Vagina (tissue), 2 donors: Measurements from ENCODE around the gene FGF14. TPM values are rescaled to one million over a fixed set of nuclear protein-coding genes. Genes with fewer than 3 reads are reported as not detected.

Experiments
- DNase-seq, 2 donors: peaks; one replicate each; pipeline ENCODE4 v3.0.0-alpha.2; 2017; ENCODE audit errors: extremely low spot score in 2 of 2
- H3K27ac ChIP-seq: fragments of 200-600 bp; sonication (generic); one replicate; pipeline ENCODE4 v1.5.1; 2019
- H3K27me3 ChIP-seq: fragments of 200-600 bp; sonication (generic); one replicate; pipeline ENCODE4 v1.5.1; 2019
- H3K36me3 ChIP-seq, 2 donors: fragments of 200-600 bp; sonication (generic); one replicate each; pipeline ENCODE4 v1.5.1; 2017 to 2019
- H3K4me1 ChIP-seq: fragments of 200-600 bp; sonication (generic); one replicate; pipeline ENCODE4 v1.5.1; 2019
- H3K4me3 ChIP-seq, 2 donors: fragments of 200-600 bp; sonication (generic); 1 replicate in 1 of 2; 2 replicates in 1 of 2; pipeline ENCODE4 v1.5.1; 2016 to 2019
- H3K9me3 ChIP-seq: fragments of 200-600 bp; sonication (generic); one replicate; pipeline ENCODE4 v1.5.1; 2019
- POLR2A ChIP-seq, 2 donors: fragments of 450-650 bp; IDR thresholded peaks; one replicate each; pipeline ENCODE4 v1.6.1; 2017; ENCODE audit warnings: antibody characterized with exemption in 2 of 2, mild to moderate bottlenecking in 2 of 2, moderate library complexity in 2 of 2
- POLR2AphosphoS5 ChIP-seq, 2 donors: sonication (generic); formaldehyde crosslinking; IDR thresholded peaks; one replicate each; pipeline ENCODE4 v1.9.0; 2017; ENCODE audit warnings: antibody characterized with exemption in 2 of 2, mild to moderate bottlenecking in 2 of 2, low read depth in 1 of 2; ENCODE audit not compliant: insufficient read depth in 1 of 2
- intact Hi-C: fragments of 100-400 bp; cut with DNase I; formaldehyde crosslinking; loops from one replicate; pipeline ENCODE4 v1.15.1; 2023
- total RNA-seq: library from RNA; depleted of rRNA; stranded (reverse); fragments of >200 nt; gene quantifications from one replicate; pipeline ENCODE4 v1.2.3, GENCODE V29; 2016
- TF ChIP-seq, protein P1 (sequence below), 3 experiments: fragments of 450-650 bp in 2 of 3; fragments of 200-600 bp in 1 of 3; sonication (generic) in 1 of 3; IDR thresholded peaks; one replicate each; pipeline ENCODE4 v1.5.1; 2017 to 2019; ENCODE audit warnings: antibody characterized with exemption in 3 of 3, mild to moderate bottlenecking in 2 of 3, moderate library complexity in 2 of 3

The FGF14 gene
- total RNA-seq, 1 donor from 2014 or later, result 3.4 TPM

DNA sequence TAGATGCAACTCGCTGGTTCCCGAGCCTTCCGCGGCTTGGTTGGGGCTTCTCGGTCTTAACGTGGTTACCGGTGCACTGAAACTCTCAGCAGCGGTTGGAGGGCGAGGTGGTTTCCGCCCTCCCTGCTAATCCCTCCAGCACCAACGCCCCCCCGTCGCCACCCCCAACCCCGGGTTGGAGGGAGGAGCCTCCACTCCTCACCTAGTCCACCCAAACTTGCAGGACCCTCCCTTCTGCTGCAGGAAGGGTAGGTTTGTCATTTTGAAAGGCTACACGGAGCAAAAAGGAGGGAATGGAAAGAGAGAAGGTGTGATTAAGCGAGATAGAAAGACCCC is 484.4 kb downstream of the FGF14 start:
- intact Hi-C loops, result no loop called here
- Histone ChIP-seq H3K9me3 (no peaks in the 10 kb centered on the region), H3K4me1 (peaks cover 19% of the 10 kb centered on the region), H3K36me3 (no peaks in the 10 kb centered on the region), H3K4me3 (no peak overlapping the region), H3K27me3 (peaks cover 10% of the 10 kb centered on the region), H3K27ac (no peak overlapping the region)
- no peak for TF ChIP-seq POLR2AphosphoS5 (IDR thresholded peaks at IDR 0.05; ENCODE audit: insufficient read depth in 1 of 2, low read depth in 1 of 2)
- no peak for TF ChIP-seq POLR2A (IDR thresholded peaks at IDR 0.05)
- TF ChIP-seq, protein P1, sequence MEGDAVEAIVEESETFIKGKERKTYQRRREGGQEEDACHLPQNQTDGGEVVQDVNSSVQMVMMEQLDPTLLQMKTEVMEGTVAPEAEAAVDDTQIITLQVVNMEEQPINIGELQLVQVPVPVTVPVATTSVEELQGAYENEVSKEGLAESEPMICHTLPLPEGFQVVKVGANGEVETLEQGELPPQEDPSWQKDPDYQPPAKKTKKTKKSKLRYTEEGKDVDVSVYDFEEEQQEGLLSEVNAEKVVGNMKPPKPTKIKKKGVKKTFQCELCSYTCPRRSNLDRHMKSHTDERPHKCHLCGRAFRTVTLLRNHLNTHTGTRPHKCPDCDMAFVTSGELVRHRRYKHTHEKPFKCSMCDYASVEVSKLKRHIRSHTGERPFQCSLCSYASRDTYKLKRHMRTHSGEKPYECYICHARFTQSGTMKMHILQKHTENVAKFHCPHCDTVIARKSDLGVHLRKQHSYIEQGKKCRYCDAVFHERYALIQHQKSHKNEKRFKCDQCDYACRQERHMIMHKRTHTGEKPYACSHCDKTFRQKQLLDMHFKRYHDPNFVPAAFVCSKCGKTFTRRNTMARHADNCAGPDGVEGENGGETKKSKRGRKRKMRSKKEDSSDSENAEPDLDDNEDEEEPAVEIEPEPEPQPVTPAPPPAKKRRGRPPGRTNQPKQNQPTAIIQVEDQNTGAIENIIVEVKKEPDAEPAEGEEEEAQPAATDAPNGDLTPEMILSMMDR (IDR thresholded peaks at IDR 0.05), result no peak
- no peak for DNase-seq

DNA sequence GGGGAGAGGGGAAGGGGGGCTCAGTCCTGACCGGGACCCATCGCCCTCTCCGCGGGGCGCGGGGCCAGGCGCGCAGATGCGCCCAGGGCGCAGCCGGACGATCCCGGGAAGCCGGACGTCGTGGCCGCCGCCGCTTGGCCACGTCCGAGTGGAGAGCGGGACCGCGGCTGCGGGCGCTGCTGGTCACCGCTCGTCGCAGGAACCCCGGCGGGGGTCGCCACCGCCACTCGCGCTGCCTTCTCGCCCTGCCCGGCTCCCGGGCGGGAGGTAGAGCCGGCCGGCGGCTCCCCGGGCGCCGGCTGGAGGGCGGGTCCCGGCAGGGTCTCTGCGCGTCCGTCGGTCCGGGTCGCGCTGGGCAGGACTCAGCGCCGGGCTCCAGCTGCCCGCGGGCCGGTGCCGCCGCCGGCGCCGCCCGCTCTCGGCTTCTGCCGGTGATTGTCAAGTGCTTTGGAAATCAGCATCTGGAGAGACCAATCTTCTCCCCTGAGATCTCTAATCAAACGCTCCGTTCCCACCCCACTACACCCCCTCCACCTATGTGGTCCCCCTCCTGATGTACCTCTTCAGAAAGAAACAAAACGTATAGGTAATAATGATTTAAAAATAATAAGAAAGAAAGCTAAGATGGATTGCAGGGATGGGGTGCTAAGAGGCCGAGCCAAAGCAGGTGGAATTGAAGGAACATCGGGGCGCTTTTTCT is 484.9 kb downstream of the FGF14 start:
- peak overlapping the region; percentile 17 to 41 for H3K4me3 ChIP-seq
- no peak for TF ChIP-seq POLR2A (IDR thresholded peaks at IDR 0.05)
- H3K4me1 ChIP-seq, result peaks cover 19% of the 10 kb centered on the region
- H3K9me3 ChIP-seq, result no peaks in the 10 kb centered on the region
- H3K36me3 ChIP-seq, result no peaks in the 10 kb centered on the region
- intact Hi-C loops, result no loop called here
- peaks cover 10% of the 10 kb centered on the region for H3K27me3 ChIP-seq
- no peak for DNase-seq
- no peak overlapping the region for H3K27ac ChIP-seq

DNA sequence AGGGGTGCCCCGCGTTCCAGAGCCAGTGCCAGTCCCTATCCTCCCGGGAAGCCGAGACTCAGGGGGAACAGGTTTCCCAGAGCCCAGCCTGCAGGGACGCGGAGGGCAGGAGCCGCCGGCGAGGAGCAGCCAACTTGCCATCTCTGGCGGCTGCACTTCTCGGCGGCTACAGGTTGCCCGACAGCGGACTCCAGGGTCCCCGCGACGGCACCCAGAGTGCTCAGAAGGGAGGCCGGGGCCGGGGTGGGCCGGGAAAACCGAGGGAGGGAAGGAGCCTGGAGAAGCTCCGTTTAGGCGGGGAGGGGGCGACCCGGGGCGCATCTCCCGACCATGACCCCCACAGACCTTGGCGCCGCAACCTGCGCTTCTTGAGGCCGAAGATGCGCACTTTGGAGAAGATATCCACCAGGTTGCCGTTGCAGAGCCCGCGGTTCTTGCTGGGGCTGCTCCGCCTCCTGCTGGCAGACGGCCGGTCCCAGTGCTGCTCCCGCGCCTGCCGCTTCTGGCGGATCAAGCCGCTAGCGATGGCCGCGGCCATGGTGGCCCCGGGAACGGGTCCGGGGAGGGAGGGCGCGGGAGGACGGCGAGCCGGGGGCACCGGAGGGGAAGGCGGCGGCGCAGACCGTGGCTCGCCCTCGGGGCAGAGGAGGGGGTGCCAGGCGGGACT is 485.6 kb downstream of the FGF14 start:
- Histone ChIP-seq H3K27me3 (peaks cover 10% of the 10 kb centered on the region), H3K4me3 (peak overlapping the region; percentile 17 to 41), H3K4me1 (peaks cover 19% of the 10 kb centered on the region), H3K9me3 (no peaks in the 10 kb centered on the region), H3K36me3 (no peaks in the 10 kb centered on the region), H3K27ac (no peak overlapping the region)
- intact Hi-C loops, result no loop called here
- TF ChIP-seq, protein P1 (IDR thresholded peaks at IDR 0.05), result no peak
- TF ChIP-seq POLR2A (IDR thresholded peaks at IDR 0.05), result no peak
- no peak for TF ChIP-seq POLR2AphosphoS5 (IDR thresholded peaks at IDR 0.05; ENCODE audit: insufficient read depth in 1 of 2, low read depth in 1 of 2)
- no peak for DNase-seq

DNA sequence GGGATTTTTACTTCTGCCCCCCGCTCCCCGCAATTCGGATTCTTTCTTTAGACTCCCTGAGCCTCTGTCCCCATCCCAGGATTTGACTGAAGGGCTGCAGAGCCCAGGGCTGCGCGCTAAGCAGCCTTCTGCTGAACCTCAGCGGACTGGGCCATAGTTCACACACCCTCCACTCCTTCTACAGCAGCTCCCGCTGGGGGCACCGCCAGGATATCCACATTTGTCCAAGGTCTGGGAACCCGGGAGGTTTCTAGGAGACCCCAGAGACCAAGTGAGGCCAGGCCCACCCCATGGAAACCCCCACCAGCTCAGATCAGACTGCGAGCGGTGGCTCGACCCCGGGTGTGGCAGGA is 486.1 kb downstream of the FGF14 start:
- no peaks in the 10 kb centered on the region for H3K9me3 ChIP-seq
- no peak overlapping the region for H3K27ac ChIP-seq
- peaks cover 10% of the 10 kb centered on the region for H3K27me3 ChIP-seq
- no peaks in the 10 kb centered on the region for H3K36me3 ChIP-seq
- H3K4me3 ChIP-seq, result no peak overlapping the region
- peaks cover 19% of the 10 kb centered on the region for H3K4me1 ChIP-seq
- intact Hi-C loops, result no loop called here
- no peak for DNase-seq
- TF ChIP-seq, protein P1 (IDR thresholded peaks at IDR 0.05), result no peak
- TF ChIP-seq POLR2AphosphoS5 (IDR thresholded peaks at IDR 0.05; ENCODE audit: insufficient read depth in 1 of 2, low read depth in 1 of 2), result no peak
- TF ChIP-seq POLR2A (IDR thresholded peaks at IDR 0.05), result no peak

DNA sequence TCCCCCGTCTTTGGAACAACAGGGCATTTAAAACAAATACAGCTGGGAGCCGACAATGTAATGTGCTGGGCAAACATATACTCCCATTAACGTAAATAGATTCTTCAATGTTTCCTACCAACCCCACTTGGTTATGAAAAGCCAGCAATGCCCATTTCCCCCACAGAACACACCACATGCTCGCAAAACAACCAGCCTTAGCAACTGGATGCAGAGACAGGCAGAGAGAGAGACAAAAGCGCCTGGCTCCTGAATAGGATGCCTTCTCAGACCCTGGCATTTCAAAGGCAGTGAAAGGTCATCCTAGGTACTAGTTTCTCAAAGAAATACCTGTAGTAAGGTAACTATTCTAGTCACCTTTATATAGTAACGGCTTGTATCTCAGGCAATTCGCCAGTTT is 486.5 kb downstream of the FGF14 start:
- H3K9me3 ChIP-seq, result no peaks in the 10 kb centered on the region
- H3K27ac ChIP-seq, result no peak overlapping the region
- intact Hi-C loops, result no loop called here
- TF ChIP-seq POLR2AphosphoS5 (IDR thresholded peaks at IDR 0.05; ENCODE audit: insufficient read depth in 1 of 2, low read depth in 1 of 2), result no peak
- TF ChIP-seq, protein P1 (IDR thresholded peaks at IDR 0.05), result no peak
- no peak for TF ChIP-seq POLR2A (IDR thresholded peaks at IDR 0.05)
- no peak overlapping the region for H3K4me3 ChIP-seq
- H3K4me1 ChIP-seq, result peaks cover 19% of the 10 kb centered on the region
- no peak for DNase-seq
- no peaks in the 10 kb centered on the region for H3K36me3 ChIP-seq
- H3K27me3 ChIP-seq, result peaks cover 10% of the 10 kb centered on the region
